CD4-positive, alpha-beta memory T cell (primary cell): ENCODE data around the gene COBL. TPM values are rescaled to one million over a fixed set of nuclear protein-coding genes. Genes with fewer than 3 reads are reported as not detected.
A peak's percentile ranks its signal among the peaks of the same experiment; 100 is the strongest.

Experiments
- CTCF ChIA-PET: fragments of 350-600 bp; sonication (Branson Sonifier 250); formaldehyde crosslinking; loops from one replicate; lab custom pipeline; 2021; ENCODE audit warnings: inconsistent platforms; ENCODE audit not compliant: partially characterized antibody; lab: Charles Lee
- POLR2A ChIA-PET: fragments of 350-600 bp; sonication (Branson Sonifier 250); formaldehyde crosslinking; loops from one replicate; lab custom pipeline; 2021; ENCODE audit not compliant: partially characterized antibody; lab: Charles Lee
- DNase-seq, 5 donors: peaks; one replicate each; pipeline versions ENCODE4 v3.0.0 to v3.0.0-alpha.2; 2020 to 2022; ENCODE audit warnings: mixed read lengths in 1 of 5
- H3K27ac ChIP-seq: one replicate; pipeline ENCODE4 v1.7.0; 2013; ENCODE audit warnings: low read depth, low read length
- H3K27me3 ChIP-seq: 2 replicates; pipeline ENCODE4 v1.7.0; 2013; ENCODE audit warnings: mild to moderate bottlenecking, low read length, moderate library complexity; ENCODE audit not compliant: insufficient read depth
- H3K36me3 ChIP-seq: 2 replicates; pipeline ENCODE4 v1.7.0; 2013; ENCODE audit warnings: mild to moderate bottlenecking, low read length, moderate library complexity; ENCODE audit not compliant: insufficient read depth
- H3K4me1 ChIP-seq: 2 replicates; pipeline ENCODE4 v1.7.0; 2013; ENCODE audit warnings: mild to moderate bottlenecking, low read length, moderate library complexity; ENCODE audit not compliant: insufficient read depth
- H3K4me3 ChIP-seq, 2 donors: one replicate each; pipeline ENCODE4 v1.7.0; 2013; ENCODE audit warnings: low read length in 2 of 2, mild to moderate bottlenecking in 1 of 2
- H3K9me3 ChIP-seq, 2 donors: one replicate each; pipeline ENCODE4 v1.7.0; 2013; ENCODE audit warnings: low read length in 2 of 2, control low read depth in 1 of 2; ENCODE audit not compliant: control insufficient read depth in 1 of 2
- H3K27ac Mint-ChIP-seq, 7 donors: one replicate each; pipeline ENCODE4 v1.8.0; 2020 to 2021; ENCODE audit warnings: mixed read lengths in 7 of 7, mild to moderate bottlenecking in 6 of 7, inconsistent platforms in 3 of 7, moderate library complexity in 3 of 7
- H3K27me3 Mint-ChIP-seq, 2 donors: one replicate each; pipeline ENCODE4 v1.8.0; 2020 to 2021; ENCODE audit warnings: mixed read lengths in 2 of 2
- H3K36me3 Mint-ChIP-seq, 2 donors: one replicate each; pipeline ENCODE4 v1.8.0; 2020 to 2021; ENCODE audit warnings: mixed read lengths in 2 of 2, inconsistent platforms in 1 of 2, mild to moderate bottlenecking in 1 of 2
- H3K4me1 Mint-ChIP-seq, 4 donors: one replicate each; pipeline ENCODE4 v1.8.0; 2020 to 2021; ENCODE audit warnings: mixed read lengths in 4 of 4, mild to moderate bottlenecking in 1 of 4
- H3K4me3 Mint-ChIP-seq, 8 donors: one replicate each; pipeline ENCODE4 v1.8.0; 2020 to 2021; ENCODE audit warnings: mixed read lengths in 8 of 8, mild to moderate bottlenecking in 7 of 8, moderate library complexity in 6 of 8, inconsistent platforms in 3 of 8
- H3K9me3 Mint-ChIP-seq, 8 donors: one replicate each; pipeline ENCODE4 v1.8.0; 2020 to 2021; ENCODE audit warnings: mixed read lengths in 8 of 8, mild to moderate bottlenecking in 5 of 8, inconsistent platforms in 3 of 8, moderate library complexity in 1 of 8
- intact Hi-C: fragments of 100-400 bp; cut with micrococcal nuclease; formaldehyde crosslinking; loops from one replicate; pipeline ENCODE4 v1.15.1; 2023
- polyA plus RNA-seq, 2 donors: library from polyadenylated mRNA; unstranded; fragments of 300-500 nt; fragmentation: Illumina TruSeq; gene quantifications; one replicate each; pipeline ENCODE4 v1.2.3, GENCODE V29; 2021
- total RNA-seq, 2 experiments: library from RNA; stranded (reverse); gene quantifications; one replicate each; pipeline ENCODE4 v1.2.3, GENCODE V29; 2021

The COBL gene
- total and polyA plus RNA-seq, 4 experiments from 2014 or later = not detected

DNA sequence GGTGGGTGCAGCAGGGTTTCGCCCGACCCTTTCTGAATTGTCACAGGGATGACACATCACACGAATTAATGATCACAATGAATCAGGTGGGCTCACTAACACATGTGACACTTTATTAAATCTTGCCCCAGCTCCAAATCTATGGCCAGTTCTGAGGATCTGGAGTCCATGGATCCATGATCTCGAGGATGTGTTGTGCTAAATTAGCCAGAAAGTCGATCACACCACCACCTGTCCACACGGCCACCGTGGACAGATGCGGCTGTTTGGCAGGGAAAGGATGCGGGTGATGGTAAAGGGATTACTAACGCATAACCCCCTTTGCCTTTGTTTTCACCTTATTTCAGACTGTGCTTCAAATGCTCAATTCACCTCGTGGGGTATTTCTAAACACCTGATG lies 96.4 kb downstream of the COBL start:
- ChIA-PET POLR2A (no interaction called here), CTCF (no interaction called here)
- intact Hi-C loops = no loop called here
- H3K4me3 Mint-ChIP-seq = no peak overlapping the region
- H3K9me3 Mint-ChIP-seq = no peaks in the 10 kb centered on the region
- no peak for DNase-seq
- Histone ChIP-seq H3K4me1 (no peaks in the 10 kb centered on the region), H3K4me3 (no peak overlapping the region), H3K27ac (no peak overlapping the region), H3K9me3 (no peaks in the 10 kb centered on the region), H3K36me3 (no peaks in the 10 kb centered on the region), H3K27me3 (no peaks in the 10 kb centered on the region)
- H3K27ac Mint-ChIP-seq = no peak overlapping the region
- no peaks in the 10 kb centered on the region for H3K4me1 Mint-ChIP-seq
- H3K27me3 Mint-ChIP-seq = peaks cover 0 to 1% of the 10 kb centered on the region in 2 donors
- H3K36me3 Mint-ChIP-seq = no peaks in the 10 kb centered on the region

DNA sequence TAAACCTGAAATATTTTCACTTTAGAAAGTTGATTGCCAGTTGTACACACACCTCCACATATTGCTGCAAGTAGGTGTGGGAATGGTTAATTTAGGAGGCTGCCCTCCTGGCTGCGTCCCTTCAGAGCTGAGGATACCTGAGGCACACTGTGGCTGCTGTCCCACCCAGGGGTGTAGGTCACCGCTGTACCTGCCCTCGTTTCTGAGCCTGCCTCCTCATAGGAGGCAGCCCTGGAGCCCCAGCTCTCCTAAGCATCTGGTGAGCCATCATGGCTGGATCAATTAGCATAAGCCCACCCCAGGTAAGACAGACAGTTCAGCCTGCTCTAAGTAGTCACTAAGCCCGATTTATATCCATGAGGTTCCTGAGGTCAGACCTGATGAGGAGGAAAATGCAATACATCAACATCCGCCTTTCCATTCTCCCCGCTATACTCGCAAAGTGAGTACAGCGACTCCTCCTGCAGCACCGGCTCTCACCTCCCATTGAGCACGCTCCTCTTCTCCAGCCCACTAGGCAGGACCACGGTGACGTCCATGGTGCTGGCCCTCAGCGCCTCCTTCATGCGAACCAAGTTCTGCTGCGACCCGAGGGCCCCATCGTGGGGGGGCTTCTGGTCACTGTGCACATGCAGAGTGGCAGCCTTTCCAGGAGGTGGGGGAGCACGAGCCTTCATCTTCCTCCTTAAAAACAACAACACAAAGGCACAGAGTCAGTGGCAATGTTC lies 97.2 kb downstream of the COBL start:
- Mint-ChIP-seq H3K4me3 (no peak overlapping the region), H3K27me3 (peaks cover 0 to 1% of the 10 kb centered on the region in 2 donors), H3K4me1 (no peaks in the 10 kb centered on the region), H3K9me3 (no peaks in the 10 kb centered on the region), H3K27ac (no peak overlapping the region), H3K36me3 (no peaks in the 10 kb centered on the region)
- H3K4me3 ChIP-seq = no peak overlapping the region
- ChIA-PET POLR2A (no interaction called here), CTCF (no interaction called here)
- H3K4me1 ChIP-seq = no peaks in the 10 kb centered on the region
- H3K27ac ChIP-seq = no peak overlapping the region
- intact Hi-C loops = no loop called here
- no peaks in the 10 kb centered on the region for H3K36me3 ChIP-seq
- no peaks in the 10 kb centered on the region for H3K9me3 ChIP-seq
- DNase-seq = no peak
- no peaks in the 10 kb centered on the region for H3K27me3 ChIP-seq

DNA sequence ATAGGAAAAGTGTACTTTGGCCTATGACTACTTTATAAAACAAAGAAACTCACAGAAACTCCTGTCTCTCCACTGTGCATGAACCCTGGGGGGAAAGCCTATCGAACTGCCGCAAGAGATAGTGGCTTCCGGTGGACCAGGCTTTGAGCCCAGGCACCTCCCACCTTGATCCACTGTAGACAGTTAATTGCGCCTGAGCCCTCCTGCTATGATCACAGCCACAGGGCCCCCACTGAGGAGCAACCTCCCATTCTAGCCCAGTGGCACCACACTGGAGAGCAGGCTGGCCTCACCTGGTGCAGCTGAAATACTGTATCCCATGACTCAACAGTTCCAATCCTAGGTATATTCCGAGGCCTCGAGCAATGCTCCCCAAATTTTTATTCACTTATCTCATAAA lies 98.8 kb downstream of the COBL start:
- intact Hi-C loops = no loop called here

DNA sequence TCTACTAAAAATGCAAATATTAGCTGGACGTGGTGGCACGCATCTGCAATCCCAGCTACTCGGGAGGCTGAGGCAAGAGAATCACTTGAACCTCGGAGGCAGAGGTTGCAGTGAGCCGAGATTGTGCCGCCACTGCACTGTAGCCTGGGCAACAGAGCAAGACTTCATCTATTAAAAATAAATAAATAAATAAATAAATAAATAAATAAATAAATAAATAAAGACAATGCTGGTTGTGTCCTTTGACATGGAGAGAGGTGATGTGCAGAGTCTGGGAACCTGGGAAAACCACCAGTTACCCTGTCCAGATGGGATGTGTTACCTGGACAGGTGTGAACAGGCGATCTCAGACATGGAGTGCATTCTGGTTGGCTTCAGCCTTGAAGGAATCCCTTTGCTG lies 102.5 kb downstream of the COBL start:
- Histone ChIP-seq H3K9me3 (no peaks in the 10 kb centered on the region), H3K36me3 (no peaks in the 10 kb centered on the region), H3K27ac (no peak overlapping the region), H3K27me3 (no peaks in the 10 kb centered on the region), H3K4me3 (no peak overlapping the region), H3K4me1 (no peaks in the 10 kb centered on the region)
- Mint-ChIP-seq H3K9me3 (peaks cover 0 to 2% (median 0%) of the 10 kb centered on the region in 8 donors), H3K27me3 (no peaks in the 10 kb centered on the region), H3K36me3 (no peaks in the 10 kb centered on the region), H3K4me3 (no peak overlapping the region), H3K4me1 (no peaks in the 10 kb centered on the region), H3K27ac (no peak overlapping the region)
- intact Hi-C loops = no loop called here
- POLR2A ChIA-PET = no interaction called here
- DNase-seq = no peak
- CTCF ChIA-PET = no interaction called here

More for the DNA sequence above, 98.8 kb downstream of the COBL start:
- Mint-ChIP-seq H3K4me3 (no peak overlapping the region), H3K36me3 (no peaks in the 10 kb centered on the region), H3K27me3 (peaks cover 0 to 1% of the 10 kb centered on the region in 2 donors), H3K27ac (no peak overlapping the region), H3K4me1 (no peaks in the 10 kb centered on the region), H3K9me3 (no peaks in the 10 kb centered on the region)
- Histone ChIP-seq H3K27me3 (no peaks in the 10 kb centered on the region), H3K27ac (no peak overlapping the region), H3K9me3 (no peaks in the 10 kb centered on the region), H3K36me3 (no peaks in the 10 kb centered on the region), H3K4me1 (no peaks in the 10 kb centered on the region), H3K4me3 (no peak overlapping the region)
- no peak for DNase-seq
- CTCF ChIA-PET = no interaction called here
- POLR2A ChIA-PET = no interaction called here

DNA sequence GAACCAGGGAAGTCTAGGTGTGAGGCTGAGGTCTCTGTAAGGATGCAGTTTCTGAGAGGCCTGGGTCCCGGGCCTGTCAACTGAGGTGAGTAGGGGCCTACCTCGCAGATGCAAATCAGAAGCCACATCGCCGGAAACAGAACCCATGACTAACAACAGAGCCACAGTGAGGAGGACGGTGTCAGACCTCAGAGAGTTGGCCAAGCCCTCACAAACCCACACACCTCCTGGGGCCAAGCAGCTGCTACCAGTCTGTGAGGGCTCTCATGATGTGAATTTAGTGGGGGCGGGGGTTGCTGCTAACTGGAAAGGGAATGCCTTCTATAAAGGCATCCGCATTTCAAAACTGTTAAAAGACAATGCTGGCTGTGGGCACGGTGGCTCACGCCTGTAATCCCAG lies 103.0 kb downstream of the COBL start:
- DNase-seq = no peak
- Mint-ChIP-seq H3K27ac (no peak overlapping the region), H3K36me3 (no peaks in the 10 kb centered on the region), H3K9me3 (peaks cover 0 to 4% (median 0%) of the 10 kb centered on the region in 8 donors), H3K4me1 (no peaks in the 10 kb centered on the region), H3K4me3 (no peak overlapping the region), H3K27me3 (no peaks in the 10 kb centered on the region)
- Histone ChIP-seq H3K9me3 (no peaks in the 10 kb centered on the region), H3K27ac (no peak overlapping the region), H3K4me3 (no peak overlapping the region), H3K27me3 (no peaks in the 10 kb centered on the region), H3K4me1 (no peaks in the 10 kb centered on the region), H3K36me3 (no peaks in the 10 kb centered on the region)
- ChIA-PET CTCF (no interaction called here), POLR2A (no interaction called here)
- intact Hi-C loops = no loop called here

DNA sequence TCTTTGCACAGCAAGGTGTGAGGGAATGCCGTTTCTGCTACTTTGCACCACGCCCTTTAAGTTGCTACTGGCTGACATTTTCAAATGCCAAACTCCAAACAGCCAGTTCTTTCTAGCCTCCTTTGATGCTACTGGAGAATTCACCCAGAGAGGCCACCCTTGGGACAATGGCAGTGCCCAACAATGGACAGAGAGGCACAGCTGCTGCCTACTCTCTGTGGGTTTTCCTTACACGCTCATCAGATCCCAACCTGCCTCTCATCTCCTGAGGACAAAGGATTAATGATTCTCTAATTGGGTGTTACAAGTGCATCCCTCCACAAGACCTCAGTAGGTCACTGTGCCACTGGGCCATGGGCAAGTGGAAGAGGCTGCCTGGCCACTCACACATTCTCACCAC lies 105.8 kb downstream of the COBL start:
- Mint-ChIP-seq H3K4me3 (no peak overlapping the region), H3K9me3 (peaks cover 0 to 12% (median under 1%) of the 10 kb centered on the region in 8 donors), H3K27ac (no peak overlapping the region), H3K36me3 (no peaks in the 10 kb centered on the region), H3K4me1 (no peaks in the 10 kb centered on the region), H3K27me3 (no peaks in the 10 kb centered on the region)
- H3K4me3 ChIP-seq = no peak overlapping the region
- H3K9me3 ChIP-seq = no peaks in the 10 kb centered on the region
- POLR2A ChIA-PET = no interaction called here
- CTCF ChIA-PET = no interaction called here
- H3K27ac ChIP-seq = no peak overlapping the region
- H3K36me3 ChIP-seq = no peaks in the 10 kb centered on the region
- H3K27me3 ChIP-seq = no peaks in the 10 kb centered on the region
- intact Hi-C loops = no loop called here
- no peaks in the 10 kb centered on the region for H3K4me1 ChIP-seq
- DNase-seq = no peak

DNA sequence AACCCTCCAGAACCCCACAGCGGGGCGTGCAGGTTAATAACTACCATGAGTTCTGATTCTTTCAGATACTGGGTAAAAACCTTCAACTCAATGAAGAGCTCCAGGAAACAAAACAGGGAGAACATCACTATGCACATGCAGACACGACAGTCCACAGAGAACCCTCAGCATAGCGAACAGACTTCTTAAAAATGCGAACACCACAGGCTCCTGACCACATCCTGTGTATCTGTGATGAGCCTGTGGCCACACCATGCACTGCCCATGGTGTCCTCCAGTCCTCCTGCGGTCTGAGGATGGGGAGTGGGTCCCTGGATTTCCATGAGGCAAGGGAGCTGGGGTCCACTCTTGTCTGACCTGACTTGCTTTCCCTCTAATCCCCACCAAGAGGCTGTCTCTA lies 107.2 kb downstream of the COBL start:
- H3K27ac ChIP-seq = no peak overlapping the region
- ChIA-PET CTCF (interaction anchor here (1.6 kb wide), 1 partner anchor 48 kb away, joined by 5 read pairs; no protein-coding TSS in a partner anchor), POLR2A (no interaction called here)
- H3K4me1 ChIP-seq = no peaks in the 10 kb centered on the region
- H3K4me3 ChIP-seq = no peak overlapping the region
- H3K27ac Mint-ChIP-seq = peak overlapping the region in 1 of 7 donors; percentile 47
- no peak for DNase-seq
- H3K27me3 Mint-ChIP-seq = peaks cover 0 to 3% of the 10 kb centered on the region in 2 donors
- H3K9me3 Mint-ChIP-seq = peaks cover 0 to 12% (median under 1%) of the 10 kb centered on the region in 8 donors
- no peaks in the 10 kb centered on the region for H3K4me1 Mint-ChIP-seq
- H3K36me3 ChIP-seq = no peaks in the 10 kb centered on the region
- no peaks in the 10 kb centered on the region for H3K9me3 ChIP-seq
- no peaks in the 10 kb centered on the region for H3K36me3 Mint-ChIP-seq
- no peak overlapping the region for H3K4me3 Mint-ChIP-seq
- no peaks in the 10 kb centered on the region for H3K27me3 ChIP-seq
- intact Hi-C loops = no loop called here
